GM13976 (cell line): ENCODE measurements around the gene FAM200B.

Experiments
- DNase-seq: peaks from one replicate; pipeline ENCODE4 v3.0.0; 2012; ENCODE audit warnings: low spot score
- in situ Hi-C: fragments of 300-500 bp; cut with MboI; formaldehyde crosslinking; loops from one replicate; pipeline ENCODE4 v1.12.0; 2022; ENCODE audit warnings: low sequenced_read_pairs, mixed read lengths, inconsistent platforms; ENCODE audit not compliant: unreplicated experiment
- TF ChIP-seq, protein P1 (sequence below): IDR thresholded peaks from 2 replicates; pipeline ENCODE4 v1.5.1; 2012; ENCODE audit warnings: borderline replicate concordance, mild to moderate bottlenecking; ENCODE audit not compliant: insufficient read depth; ENCODE audit errors: extremely low read depth, missing control alignments, control extremely low read depth

FAM200B gene

DNA sequence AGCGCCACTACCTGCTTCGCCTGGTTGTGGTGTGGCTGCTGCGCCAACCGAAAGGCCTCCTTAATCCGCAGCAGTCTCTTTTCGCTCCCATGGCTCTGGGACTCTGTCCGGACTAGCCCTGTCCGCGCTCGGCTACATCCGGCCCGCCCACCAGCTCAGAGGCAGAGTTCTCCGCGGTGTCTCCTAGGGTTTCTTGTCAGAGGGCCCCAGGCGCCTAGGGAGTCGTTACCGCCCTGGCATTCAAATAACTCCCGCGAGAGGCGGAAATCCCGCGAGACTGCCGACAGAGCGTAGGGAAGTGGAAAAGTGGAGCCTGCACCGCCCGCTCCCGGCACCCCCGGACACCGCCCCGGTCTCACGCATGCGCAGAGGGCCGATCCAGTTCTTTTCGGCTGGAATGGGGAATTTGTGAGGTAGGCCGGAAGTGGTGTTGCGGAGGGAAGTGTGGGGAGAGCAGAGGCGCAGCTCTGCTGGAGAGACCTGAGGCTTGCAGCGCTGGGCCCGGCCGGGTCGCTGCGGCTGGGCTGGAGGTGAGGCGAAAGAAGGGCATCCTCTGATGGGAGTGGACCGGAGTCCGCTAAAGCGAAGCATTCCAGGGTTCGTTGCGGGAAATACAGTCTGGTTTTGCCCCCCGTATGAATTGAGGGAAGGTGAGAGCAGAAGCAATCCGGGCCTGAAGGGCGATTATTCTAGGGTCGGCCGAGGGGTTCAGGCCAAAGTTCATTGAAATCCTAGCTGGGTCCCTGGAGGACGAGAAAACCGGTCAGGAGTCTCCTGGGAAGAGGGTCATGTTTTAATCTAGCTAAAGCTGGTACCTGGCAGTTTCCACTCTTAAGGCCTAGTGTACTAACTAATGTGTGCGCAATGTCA lies at the start of gene FAM200B:
FAM200B (plus strand) TSS at position 456 of the 870 bp plus-strand sequence. CDS start 5,151 bp downstream, outside the sequence.
- in situ Hi-C loops, result no loop called here

DNA sequence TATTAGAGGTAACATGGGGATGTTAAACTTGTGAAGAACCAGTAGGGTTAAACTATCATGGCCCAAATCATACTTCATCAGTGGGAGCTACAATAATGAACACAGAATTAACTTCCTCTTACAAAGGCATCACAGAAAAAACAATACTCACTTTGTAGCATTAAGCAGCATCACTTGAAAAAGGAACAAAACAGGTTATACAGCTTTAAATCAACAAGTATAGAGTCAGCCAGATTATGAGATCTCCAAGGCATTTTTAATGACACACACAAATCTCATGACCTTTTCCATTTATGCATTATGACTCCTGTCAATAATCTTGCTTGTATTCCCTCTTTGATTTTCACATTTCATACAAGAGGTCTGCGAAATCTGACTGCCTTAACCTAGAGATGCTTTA lies 44.8 kb upstream of the FAM200B start:
- TF ChIP-seq, protein P1, sequence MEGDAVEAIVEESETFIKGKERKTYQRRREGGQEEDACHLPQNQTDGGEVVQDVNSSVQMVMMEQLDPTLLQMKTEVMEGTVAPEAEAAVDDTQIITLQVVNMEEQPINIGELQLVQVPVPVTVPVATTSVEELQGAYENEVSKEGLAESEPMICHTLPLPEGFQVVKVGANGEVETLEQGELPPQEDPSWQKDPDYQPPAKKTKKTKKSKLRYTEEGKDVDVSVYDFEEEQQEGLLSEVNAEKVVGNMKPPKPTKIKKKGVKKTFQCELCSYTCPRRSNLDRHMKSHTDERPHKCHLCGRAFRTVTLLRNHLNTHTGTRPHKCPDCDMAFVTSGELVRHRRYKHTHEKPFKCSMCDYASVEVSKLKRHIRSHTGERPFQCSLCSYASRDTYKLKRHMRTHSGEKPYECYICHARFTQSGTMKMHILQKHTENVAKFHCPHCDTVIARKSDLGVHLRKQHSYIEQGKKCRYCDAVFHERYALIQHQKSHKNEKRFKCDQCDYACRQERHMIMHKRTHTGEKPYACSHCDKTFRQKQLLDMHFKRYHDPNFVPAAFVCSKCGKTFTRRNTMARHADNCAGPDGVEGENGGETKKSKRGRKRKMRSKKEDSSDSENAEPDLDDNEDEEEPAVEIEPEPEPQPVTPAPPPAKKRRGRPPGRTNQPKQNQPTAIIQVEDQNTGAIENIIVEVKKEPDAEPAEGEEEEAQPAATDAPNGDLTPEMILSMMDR, result no peak
- DNase-seq, result no peak
- in situ Hi-C loops, result no loop called here

More for the DNA sequence above, at the start of gene FAM200B:
- TF ChIP-seq, protein P1, result no peak
- DNase-seq, result peak; percentile 99

DNA sequence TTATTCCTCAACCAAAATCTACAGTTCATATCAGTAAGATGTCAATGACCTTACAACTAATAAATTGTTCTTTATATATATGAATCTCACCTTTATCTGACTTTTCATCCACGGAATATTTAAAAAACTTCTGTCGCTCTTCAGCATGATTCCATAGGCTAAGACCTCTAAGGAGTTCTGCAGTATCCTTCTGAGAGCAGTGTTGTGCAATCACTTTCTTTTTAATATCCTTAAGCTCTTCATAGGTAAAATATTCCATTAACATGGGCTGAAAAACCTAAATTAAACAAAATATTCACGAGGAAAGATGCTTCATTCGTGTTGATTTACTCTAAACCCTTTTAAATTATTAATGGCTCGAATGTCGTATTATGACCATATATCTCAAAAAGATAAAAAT lies 43.2 kb upstream of the FAM200B start:
- no peak for DNase-seq
- in situ Hi-C loops, result no loop called here
- TF ChIP-seq, protein P1, result no peak

DNA sequence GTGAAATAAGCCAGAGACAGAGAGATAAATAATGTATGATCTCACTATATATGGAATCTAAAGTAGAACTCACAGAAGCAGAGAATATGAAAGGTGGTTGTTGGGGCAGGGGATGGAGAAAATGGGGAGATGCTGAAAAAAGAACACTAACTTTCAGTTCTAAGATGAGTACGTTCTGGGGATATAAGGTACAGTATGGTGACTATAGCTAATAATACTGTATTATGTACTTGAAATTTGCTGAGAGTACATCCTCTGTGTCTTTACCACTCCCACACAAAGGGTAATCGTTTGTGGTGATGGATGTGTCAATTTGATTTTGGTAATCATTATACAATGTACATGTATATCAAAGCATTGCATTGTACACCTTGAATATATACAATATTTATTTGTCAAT lies 33.0 kb upstream of the FAM200B start:
- in situ Hi-C loops, result no loop called here
- TF ChIP-seq, protein P1, result no peak
- DNase-seq, result no peak

DNA sequence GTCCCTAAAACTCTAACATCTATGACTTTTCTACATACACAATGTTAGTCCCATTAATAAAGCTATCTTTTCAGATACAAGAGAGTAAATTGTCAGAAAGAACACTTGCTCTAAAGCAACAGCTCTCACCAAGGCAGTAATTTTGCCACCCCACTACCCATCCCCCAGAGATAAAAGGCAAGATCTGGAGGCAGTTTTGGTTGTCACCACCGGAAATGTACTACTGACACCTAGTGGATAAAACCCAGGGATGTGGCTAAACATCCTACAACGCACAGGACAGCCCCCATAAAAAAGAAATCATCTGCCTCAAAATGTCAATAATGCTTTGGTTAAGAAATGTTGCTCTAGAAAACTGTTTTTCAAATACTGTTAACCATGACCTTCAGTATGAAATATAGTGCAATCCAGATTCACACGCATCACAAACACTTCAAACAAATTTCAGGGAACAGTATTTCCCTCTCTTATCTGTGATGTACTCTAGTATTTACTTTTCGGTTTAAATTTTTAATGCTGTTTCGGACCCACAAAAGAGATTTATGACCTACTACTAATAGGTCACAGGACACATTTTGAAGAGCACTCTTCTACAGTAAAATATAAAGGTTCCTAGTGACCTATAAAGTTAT lies 31.6 kb upstream of the FAM200B start:
- TF ChIP-seq, protein P1, result peak; percentile 55
- DNase-seq, result peak; percentile 33
- in situ Hi-C loops, result loop anchor here (25.0 kb wide), 2 partner anchors 413 to 638 kb away; partner anchors contain the start of gene CPEB2

DNA sequence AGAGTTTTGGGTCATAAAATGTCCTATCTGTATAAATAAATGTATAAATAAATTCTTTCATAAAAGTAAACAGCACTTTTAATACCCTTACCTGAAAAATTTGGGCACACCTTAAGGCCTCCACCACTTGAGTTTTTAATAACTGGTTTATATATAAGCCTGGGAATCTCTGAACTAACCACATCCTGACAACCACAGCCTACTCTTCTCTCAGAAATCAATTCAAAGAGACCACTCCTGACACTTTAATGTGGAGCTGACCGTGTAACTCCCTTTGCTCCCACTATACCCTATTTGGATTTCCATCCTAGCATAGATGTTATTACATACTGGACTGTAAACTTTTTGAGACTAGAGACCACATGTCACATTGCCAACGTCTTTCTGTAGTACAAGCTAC lies 30.0 kb upstream of the FAM200B start:
- DNase-seq, result no peak
- TF ChIP-seq, protein P1, result no peak
- in situ Hi-C loops, result loop anchor here (25.0 kb wide), 2 partner anchors 414 to 639 kb away; partner anchors contain the start of gene CPEB2
